ENCODE data around the gene ADARB1.
A peak's percentile ranks its signal among the peaks of the same experiment; 100 is the strongest.

The ADARB1 gene

DNA sequence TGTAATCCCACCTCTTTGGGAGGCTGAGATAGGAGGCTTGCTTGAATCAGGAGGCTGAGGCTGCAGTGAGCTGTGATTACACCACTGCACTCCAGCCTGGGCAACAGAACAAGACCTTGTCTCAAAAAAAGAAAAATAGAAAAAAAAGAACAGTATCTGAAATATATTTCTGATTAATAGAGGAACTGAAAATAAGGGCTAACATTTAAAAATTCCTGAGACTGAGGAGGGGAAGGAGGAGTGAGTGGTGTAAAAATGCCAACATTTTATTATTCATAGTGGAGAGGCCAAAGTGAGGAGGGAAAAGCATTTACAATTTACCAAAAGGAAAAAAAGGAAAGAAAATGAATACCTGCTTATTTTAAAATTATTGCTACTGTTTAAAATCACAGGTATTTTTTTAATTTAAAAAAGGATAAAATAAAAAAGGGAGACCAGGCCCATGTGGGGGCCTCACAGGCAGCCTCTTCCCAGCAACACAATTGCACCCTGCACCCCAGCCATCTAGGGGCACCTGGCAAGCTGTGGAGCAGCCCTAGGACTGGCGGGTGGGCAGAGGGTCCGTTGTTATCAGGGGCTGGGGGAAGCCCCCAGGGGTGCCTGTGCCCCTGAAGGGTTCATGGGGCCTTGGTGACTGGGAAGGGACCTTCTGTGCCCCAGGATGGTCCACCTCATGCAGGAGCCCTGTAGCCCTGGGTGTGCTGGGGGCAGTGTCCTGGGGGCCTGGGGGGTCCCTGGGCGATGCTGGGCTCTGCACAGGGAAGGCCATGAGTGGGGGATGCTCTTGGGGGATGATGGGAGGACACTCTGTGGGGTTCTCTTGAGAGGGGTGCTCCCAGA is 34.8 kb upstream of the ADARB1 start:
- DNase-seq, result peak in 2 of 4 experiments; percentile 21 to 55

GRCh38 chr21:45040157-45040711 is 34.1 kb upstream of the ADARB1 start:
- DNase-seq, result no peak

DNA sequence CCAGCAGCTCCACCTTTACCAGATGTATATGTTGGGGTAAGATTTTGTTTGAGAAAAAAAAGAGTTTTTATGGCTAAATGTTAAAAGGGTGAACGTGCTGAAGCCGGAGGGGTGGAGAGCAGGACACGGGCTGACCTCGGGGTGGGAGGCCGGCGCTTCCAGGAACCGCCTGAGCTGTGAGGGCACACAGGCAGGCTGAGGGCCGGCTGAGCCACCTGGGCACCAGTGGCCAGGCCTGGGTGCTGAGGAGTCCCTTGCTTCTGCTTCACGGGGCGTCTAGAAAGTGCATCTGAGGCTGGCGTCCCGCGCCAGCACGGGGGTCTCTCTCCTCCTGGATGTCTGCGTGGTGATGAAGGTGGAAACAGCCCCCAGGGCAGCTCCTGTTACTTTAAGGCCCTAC is 33.6 kb upstream of the ADARB1 start:
- no peak for DNase-seq

- DNase-seq, result peak; percentile 64 to 83 (median 78)
These were observed 33.0 kb upstream of the ADARB1 start for GRCh38 chr21:45041351-45041805.

- no peak for DNase-seq
These were observed 32.3 kb upstream of the ADARB1 start for GRCh38 chr21:45041984-45042663.

DNA sequence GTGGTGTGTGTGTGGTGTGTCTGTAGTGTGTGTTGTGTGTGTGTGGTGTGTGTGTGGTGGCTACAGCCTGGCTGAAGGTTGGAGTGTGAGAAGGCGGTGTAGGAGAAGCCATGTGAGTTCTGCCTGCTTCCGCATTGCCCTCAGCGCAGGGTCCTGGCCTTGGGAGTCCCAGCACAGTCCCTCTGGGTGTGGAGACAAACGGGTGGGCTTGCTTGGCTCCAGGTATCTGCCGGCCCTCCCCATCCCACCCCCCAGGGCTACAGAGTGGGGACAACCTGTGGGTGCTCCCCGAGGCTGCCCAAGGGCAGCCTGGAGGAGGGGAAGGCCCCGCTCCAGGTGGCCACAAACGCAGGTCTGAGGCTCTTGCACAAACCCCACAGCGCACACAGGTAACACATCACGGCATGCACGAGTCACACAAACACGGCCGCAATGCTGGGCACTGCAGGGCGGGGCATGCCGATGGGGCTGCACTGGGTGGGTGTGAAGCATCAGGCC is 31.7 kb upstream of the ADARB1 start:
- DNase-seq, result no peak

- DNase-seq, result no peak
These were observed 30.8 kb upstream of the ADARB1 start for GRCh38 chr21:45043541-45044020.

DNA sequence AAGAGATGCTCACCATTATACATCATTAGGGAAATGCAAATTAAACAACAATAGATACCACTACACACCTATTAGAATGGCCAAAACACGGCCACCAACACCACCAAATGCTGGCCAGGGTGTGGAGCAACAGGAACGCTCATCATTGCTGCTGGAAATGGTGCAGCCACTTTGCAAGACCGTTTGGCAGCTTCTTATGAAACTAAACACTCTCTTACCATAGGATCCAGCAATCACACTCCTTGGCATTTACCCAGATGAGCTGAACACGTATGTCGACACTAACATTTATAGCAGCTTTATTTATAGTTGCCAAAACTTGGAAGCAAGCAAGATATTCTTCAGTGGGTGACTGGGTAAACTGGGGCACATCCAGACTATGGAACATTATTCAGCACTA is 28.9 kb upstream of the ADARB1 start:
- DNase-seq, result no peak

GRCh38 chr21:45047257-45047656 is 27.1 kb upstream of the ADARB1 start:
- no peak for DNase-seq

DNA sequence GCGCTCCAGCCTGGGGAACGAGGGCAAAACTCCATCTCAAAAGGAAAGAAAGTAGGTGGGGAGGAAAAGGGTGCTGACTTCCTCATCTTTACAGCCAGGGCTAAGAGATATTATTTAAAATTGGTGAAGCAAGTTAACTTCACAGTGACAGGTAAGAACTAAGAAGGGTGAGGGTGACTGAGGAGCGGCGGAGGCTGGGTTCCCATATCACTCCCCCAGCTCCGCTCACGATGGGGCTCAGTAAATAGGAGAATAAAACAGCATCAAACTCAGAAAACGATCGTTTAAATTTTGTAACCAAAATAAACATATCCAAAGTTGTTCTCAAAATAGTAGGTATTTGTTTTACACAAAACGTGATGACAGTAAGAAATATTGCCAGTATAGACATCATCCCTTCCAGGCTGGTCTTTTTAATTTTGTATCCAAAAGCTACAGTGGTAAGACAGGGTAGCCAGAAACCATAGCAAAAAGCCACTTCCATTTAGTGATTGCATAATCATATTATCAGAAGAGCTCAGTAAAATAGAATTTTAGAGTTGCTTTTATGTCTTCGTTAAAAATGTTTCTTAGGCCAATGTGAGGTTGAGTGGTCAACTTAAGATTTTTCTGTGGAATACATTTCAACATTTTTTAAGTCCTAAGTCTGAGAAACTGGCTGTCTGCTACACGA is 26.2 kb upstream of the ADARB1 start:
- no peak for DNase-seq

GRCh38 chr21:45048968-45049367 is 25.4 kb upstream of the ADARB1 start:
- DNase-seq, result no peak

DNA sequence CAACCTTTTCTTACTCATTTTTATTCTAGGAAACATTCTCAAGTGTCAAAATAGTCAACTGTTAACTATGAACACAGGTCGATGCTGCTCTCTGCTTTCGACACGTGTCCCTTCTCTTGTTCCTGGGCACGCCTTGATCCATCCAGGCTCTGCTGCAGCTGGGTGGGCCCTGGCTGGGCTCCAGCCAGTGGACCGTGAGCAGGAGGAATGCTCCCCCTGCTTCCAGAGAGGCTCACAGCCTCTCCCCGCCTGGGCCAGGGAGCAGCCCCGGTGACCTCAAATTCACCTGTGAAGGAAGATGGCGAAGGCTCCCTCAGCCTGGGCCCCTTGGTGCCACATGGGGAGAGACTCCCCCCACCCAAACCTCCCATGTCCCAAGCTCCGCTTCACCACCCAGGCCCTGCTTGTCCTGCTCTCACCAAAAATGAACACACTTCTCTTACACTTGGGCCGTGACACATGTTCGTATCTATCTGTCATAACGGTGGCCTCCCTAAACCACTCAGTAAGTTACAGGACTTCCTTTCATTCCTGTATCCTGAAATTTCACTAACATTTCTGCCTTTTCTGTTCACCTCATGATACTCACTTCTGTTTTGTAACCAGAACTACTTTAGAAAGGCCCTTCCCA is 24.6 kb upstream of the ADARB1 start:
- DNase-seq, result no peak

DNA sequence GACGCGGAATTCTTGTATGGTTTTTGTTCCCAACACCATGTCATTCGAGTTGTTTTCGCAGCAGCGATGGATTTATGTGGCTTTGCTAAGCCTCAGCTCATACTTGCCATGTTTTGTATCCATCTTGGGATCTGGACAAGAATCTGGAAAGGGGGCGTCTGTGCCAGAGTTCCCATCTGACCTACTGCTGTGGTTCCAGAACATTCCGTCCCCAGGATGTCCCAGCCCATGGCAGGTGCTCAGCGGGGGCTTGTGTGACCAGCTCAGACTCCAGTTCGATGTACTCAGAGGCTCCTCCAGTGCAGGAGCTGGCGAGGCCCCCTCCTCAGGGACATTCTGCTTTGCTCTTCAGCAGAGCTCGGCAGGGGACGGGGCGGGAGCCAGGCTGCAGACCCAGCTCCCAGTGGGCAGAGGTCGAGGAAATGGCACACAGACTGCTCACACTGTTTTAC is 24.0 kb upstream of the ADARB1 start:
- no peak for DNase-seq

DNA sequence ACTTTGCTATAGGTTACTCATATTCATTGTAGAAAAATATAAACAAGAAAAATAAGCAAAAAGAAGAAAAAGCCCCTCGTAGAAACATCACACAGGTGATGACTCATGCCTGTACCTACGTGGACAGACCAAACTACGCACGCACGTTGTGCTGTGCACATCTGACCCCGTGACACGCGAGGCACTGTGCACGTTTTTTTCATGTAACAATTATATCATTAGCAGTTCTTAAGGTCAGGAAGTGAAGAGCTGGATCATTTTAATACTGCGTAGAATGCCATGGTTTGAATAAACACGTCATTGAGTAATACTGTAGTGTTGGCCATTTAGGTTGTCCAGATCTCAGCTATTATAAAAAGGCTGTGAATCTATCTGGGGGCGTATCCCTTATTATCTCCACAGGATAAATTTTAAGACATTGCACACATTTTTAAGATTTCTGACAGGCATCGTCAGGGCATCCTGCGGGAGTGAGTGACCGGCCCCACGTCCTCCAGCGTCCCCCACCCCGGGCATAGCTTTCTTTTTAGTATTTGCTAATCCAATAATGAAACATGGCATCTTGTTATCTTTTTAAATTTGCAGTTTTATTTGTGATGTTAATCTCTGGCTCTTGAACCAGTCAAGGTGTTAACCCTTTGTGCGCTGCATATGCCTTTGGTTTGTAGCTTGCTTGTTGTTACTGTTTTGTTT is 23.4 kb upstream of the ADARB1 start:
- no peak for DNase-seq

DNA sequence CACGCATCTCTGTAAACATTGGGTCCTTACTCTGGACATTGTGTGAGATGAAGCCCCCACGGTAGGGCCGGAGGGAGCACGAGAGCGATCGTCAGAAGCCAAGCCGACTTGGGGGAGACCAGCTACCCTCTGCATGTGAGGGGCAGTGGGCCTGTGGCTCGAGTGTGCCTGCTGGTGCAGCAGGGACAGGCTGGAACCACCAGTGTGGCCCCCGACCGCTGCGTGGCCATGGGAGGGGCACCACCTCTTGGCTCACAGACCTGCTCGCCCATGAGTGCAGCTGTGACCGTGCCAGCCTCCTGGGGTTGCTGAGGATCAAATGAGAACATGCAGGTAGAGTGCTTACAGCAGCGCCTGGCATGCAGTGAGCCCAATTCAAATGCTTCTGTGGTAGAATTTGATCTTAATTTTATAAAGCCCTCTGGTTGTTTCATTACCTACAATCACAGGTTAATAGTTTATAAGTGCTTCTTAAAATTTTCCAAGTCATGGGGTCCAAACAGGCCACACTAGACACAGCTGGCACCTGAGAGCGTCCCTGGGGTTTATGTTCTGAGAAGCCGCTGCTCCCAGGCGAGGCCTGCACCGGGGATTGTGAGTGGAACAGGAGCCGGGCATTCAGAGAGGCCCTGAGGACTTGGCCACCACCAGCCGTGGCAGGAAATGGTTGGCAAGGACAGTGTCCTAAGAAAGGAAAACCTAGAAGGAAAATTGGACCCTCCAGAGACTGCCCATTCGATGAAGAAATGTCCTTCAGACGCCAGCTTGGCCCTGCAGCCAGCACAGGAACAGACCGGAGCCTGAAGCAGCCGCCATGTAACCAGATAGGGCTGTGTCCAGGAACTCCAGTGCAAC is 22.6 kb upstream of the ADARB1 start:
- no peak for DNase-seq

- DNase-seq, result no peak
These were observed 21.4 kb upstream of the ADARB1 start for GRCh38 chr21:45052960-45053359.

- no peak for DNase-seq
These were observed 20.7 kb upstream of the ADARB1 start for GRCh38 chr21:45053561-45054226.

GRCh38 chr21:45054227-45054926 is 20.0 kb upstream of the ADARB1 start:
- DNase-seq, result no peak

GRCh38 chr21:45054927-45055612 is 19.3 kb upstream of the ADARB1 start:
- peak in 2 of 4 experiments; percentile 5 to 24 for DNase-seq

Measured in suppressor macrophage (primary cell).